ENCODE data around the gene ZNF837.

The ZNF837 gene

DNA sequence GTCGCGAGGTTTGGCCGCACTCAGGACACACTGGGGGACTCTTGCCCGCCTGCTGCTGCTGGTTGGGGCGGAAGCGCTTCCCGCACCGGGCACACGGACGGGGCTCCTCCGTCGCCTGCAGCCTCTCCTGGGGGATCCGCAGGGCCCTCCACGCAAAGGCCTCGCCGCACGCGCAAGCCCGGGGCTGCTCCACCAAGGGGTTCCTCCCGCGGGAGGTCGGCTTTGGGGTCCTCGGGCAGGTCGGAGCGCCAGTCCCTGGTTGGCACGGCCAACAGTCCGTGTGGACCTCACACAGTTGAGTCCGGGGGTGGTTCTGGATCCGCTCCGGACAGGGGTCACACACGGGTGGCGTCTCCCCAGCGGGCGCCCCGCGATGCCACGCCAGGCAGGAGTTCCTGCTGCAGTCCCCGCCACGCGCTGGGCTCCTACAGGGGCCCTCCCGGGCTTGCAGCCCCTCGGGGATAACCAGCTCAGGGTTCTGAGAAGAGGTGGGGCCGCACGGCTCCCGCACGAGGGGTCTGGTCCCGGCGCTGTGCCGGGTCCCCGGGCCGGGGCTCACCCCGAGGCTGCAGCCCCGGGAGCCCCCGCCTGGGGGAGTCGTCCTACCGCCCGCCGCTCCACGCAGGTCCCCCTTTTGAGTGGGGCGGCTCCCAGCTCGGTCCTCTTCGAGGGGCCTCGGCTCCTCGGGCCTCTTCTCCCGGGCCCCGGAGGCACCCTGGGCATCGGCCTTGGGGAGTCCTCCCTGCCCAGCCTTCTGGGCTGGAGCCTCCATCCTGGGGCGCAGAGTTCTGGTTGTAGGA is 12.1 kb downstream of the ZNF837 start:
- DNase-seq = no peak

DNA sequence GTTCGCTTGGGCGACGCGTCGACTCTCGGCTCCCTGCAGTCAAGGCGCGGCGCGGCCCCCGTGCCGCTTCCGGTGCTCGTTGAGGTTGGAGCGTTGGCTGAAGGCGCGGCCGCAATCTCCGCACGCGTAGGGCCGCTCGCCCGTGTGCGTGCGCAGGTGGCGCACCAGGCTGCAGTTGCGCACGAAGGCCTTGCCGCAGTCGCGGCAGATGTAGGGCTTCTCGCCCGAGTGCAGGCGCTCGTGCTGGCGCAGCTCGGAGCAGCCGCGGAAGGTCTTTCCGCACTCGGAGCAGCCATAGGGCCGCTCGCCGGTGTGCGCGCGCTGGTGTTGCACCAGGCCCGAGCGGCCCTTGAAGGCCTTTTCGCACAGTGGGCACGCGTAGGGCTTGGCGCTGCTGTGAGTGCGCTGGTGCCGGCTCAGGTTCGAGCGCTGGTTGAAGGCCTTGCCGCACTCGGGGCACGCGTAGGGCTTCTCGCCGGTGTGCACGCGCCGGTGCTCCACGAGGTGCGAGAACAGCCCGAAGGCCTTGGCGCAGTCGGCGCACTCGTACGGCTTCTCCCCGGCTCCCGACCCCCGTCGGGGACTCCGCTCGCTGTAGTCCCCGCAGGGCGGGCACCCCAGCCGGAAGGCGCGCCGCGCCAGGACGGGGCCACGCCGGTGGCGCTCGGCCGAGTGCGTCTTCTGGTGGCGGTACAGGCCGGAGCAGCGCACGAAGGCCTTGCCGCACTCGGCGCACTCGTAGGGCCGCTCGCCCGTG is 13.0 kb downstream of the ZNF837 start:
- no peak for DNase-seq

DNA sequence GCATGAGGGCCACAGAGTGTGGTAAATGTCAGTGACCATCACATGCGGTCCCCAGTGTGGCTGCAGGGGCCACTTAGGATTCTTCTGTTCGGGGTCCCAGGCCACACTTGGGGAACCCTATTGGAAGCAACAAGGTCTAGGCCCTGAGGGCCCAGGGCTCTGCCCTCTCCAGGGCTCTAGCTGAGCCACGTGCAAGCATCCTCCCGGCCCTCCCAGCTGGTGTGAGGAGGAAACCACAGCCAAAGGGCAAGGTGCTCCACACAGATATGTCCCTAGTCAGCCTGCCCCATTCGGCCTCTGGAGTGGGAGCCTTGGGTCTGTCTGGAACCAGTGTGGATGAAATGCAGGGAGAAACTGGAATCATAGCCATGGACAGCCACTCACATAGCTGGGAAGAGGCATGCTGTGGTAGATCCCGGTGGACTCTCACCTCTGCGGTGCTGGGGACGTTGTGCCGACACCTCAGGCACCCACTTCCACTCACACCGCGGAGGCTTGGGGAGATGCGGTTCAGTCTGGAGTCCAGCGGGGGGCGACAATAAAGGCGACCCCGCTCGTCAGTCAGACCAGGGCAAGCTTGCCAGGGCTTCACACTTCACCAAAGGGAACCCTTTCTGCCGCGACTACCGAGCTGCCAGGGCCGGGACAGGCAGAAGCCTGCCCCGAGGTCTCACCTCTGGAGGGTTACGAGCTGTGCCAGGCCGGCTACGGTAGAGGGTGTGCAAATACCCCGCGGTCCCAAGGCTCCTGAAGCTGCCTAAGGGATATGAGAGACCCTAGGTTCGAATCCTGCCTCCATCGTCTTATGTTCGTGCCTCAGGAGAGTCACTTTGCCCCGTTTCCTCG is 14.0 kb downstream of the ZNF837 start:
- DNase-seq = no peak

DNA sequence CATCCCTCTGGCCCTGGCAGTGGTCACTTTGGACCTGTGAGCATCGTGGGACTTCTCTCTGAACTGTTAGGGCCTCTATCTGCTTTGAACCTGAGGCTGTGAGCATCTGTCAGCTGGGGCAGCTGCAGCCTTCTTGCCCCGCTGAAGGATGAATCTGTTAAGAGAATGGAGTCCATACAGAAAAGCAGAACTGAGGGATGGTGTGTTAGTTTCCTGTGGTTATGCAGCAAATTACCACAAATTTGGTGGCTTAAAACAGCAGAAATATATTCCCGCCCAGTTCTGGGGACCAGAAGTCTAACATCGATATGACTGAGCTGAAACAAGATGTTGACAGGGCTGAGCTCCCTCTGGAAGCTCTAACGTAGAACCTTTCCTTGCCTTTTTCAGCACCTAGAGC is 16.7 kb downstream of the ZNF837 start:
- no peak for DNase-seq

DNA sequence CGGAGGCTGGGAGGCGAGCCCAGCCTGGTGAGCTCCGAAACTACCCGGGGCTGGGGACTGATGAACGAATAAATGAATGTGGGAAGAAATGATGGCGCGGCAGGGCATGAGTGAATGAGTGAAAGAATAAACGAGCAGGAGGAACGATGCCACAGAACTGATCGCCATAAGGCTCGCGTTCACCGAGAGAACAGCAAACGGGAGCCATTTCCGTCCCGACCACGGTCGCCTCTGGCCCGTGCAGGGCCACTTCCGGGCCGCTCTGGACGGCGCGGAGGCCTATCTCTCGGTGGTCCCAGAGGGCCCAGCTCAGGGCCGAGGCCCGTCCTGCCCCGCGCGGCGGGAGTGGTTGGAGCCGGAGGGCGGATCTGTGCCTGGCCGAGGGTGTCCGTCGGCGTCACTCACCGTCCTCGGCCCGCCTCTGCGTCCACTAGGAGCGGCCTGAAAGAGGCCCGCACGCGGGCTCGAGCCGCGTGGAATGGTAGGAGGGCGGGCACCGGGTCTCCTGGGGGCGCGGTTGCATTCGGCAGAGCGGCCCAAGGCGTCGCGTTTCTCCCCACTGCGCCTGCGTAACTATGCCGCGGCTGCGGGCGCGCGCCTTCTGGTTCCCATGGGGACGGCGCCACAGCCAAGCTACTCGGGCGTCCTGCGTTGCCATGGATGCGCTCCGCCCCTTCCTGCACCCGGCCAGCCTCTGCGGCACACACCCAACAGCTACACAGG is 18.4 kb downstream of the ZNF837 start, which contains the start of gene ZNF497:
Gene ZNF497, minus strand, starts transcription at position 480 of the 723 bp plus-strand sequence. CDS start 5,116 bp downstream, outside the sequence.
- peak; percentile 90 for DNase-seq

DNA sequence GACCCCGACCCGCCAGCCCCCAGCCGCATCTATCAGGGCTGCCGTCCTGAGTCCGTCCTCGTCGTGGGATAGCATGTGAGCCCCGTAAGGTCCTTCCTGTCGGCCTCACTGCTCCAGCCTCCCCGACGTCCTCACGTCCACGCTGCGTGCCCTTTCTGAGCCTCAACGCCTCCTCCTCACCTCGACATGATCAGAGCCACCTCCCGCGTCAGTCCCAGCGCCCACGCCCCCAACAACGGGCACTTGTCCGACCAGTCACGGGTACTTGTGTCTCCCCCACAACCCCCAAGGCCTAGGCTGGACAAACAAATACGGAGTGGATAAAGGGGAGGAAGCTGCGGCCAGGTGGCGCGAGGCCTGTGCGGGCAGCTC is 18.9 kb downstream of the ZNF837 start:
- peak; percentile 36 for DNase-seq

DNA sequence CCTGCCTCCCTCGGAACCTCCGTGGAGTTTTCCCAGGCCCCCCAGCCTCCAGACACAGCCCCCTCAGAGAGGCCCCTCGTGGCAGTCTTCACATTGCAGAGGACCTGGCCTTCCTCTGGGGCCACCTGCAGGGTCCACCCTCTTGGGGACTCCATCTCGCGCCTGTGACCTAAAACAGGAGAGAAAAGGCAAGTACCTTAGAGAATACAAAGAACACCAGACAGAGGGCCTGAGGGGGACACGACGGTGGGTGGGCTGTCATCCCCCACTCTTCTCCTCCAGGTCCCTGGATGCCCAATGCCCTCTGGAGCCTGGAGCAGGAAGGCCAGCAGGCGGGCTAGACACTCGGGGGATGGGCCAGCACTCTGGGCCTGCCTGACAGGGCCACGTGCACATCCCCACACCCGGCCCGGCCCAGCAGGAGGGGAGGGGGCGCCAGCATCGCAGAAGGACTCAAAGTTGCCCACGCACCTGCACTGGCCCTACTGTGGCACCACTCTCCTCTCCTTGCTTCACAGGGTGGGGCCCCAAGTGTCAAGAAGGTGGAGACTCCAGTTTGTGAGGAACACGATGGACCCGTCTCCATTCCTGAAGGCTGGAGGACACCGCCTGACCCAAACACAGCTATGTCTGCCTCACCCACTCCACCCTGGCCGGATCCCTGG is 23.2 kb downstream of the ZNF837 start:
- DNase-seq = no peak

DNA sequence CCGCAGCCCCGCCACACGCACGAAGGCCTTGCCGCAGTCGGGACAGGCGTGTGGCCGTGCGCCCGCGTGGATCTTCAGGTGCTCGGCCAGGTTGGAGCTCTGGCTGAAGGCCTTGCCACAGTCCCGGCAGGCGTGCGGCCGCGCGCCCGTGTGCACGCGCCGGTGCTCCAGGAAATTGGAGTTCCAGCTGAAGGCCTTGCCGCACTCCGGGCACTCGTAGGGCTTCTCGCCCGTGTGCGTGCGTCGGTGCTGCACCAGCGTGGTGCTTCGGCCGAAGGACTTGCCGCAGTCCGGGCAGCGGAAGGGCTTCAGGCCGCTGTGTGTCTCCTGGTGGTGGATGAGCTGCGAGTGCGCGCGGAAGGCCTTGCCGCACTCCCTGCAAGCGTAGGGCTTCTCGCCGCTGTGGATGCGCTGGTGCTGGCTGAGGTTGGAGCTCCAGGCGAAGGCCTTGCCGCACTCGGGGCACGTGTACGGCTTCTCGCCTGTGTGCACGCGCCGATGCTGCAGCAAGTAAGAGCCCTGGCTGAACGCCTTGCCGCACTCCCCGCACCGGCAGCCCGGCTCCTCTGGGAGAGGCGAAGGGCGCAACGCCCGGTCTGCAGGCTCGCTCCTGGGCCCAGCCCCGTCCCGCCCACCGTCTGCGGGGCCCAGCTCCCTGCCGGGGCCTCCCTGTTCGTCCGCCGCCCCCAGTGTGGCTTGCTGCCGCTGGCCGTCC is 23.9 kb downstream of the ZNF837 start:
- peak; percentile 7 for DNase-seq

DNA sequence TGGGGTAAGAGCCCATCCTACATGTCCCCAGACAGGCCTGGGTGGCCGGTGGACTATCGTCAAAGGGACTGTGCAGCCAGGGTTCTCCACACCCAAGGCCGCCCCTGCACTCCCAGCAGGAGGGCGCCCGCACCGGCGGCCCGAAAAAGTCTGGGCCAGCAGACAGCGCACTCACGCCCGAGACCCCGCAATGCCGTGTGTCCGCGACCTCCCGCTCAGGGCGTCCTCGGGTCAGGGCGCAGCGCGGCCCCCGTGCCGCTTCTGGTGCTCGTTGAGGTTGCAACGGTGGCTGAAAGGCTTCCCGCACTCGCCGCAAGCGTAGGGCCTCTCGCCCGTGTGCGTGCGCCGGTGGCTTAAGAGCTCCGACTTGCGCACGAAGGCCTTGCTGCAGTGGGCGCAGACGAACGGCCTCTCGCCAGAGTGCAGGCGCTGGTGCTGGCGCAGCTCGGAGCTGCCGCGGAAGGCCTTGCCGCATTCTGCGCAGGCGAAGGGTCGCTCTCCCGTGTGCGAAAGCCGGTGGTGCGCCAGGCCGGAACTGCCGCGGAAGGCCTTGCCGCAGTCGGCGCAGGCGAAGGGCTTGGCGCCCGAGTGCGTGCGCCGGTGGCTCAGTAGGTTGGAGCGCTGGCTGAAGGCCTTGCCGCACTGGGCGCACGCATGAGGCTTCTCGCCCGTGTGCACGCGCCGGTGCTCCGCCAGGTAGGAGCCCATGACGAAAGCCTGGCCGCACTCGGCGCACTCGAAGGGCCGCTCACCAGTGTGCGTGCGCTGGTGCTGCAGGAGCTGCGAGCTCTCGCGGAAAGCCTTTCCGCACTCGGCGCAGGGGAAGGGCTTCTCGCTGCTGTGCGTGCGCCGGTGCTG is 24.7 kb downstream of the ZNF837 start:
- DNase-seq = peak; percentile 37

DNA sequence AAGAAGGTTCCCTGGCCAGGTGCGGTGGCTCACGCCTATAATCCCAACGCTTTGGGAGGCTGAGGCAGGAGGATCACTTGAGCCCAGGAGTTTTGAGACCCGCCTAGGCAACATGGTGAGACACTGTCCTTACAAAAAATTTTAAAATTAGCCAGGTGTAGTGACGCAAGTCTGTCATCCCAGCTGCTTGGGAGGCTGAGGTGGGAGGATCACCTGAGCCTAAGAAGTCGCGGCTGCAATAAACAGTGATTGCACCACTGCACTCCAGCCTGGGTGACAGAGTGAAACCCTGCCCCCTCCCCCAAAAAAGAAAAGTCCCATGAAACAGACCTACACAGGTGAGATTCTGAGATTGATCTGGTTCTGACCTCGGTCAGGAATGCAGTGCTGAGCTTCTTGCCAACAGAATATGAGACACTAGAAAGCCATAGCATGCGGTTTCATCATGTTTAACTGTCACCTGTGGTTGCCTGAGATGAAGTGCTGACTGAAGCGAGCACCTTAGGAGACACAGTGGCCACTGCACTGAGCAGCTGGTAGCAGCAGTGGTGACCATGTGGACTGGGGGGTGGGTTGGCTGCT is 25.5 kb downstream of the ZNF837 start:
- DNase-seq = no peak

DNA sequence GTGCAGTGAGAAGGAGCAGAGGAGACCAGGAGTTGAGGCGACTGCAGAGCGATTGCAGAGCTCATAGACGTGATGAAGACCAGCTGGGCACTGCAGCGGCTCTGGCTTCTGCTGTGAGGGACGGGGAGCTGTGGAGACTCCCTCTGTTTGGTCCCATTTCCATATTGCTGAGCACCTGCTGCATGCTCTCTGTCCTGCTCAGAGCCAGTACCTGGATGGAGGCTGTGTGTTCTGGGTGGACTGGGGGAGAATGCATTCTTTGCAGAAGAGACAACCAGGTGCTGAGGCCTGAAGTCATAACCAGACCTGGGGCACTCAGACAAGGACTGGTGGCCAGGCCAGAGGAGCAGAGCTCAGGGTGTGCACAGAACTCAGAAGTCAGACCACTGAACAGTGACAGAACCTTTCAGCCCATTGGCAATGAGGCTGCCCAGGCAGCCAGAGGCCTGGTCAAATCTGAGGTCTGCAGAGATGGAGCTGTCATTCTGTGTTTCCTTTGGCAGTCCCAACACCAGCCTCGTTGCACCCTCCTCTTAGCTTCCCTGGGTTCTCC is 26.3 kb downstream of the ZNF837 start:
- DNase-seq = no peak

DNA sequence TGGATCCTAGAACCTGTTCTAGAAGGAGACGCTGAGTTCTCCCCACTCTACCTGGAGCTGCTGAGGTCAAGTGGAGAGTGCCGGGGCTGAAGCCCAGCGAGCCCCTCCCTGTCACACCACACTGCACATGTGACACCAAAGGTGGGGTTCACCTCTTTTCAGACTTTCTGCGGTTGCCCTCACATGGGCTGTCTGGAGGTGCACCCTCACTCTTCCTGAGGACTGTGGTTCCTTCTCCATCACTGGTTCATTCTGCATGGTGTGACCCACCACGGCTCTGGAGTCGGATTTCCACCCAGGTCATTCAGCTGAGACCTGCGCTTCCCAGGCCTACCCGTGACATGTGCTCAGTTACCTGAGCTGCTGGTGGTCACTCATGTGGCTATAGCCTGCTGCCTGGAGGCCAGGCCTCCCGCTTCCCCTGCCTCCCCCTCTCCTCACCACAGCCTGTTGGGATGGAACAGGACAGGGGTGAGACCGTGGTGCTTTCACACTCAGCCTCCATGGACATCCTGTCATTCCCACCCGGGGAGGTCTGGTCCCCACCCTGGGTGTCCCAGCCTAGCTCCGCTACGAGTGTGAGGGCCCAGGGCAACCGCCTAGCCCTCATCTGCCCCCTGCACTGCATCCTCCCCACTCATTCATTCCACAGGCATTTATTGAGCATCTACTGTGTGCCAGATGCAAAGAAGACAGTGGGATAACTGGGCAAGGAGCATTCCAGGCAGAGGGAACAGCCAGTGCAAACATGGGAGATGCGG is 26.9 kb downstream of the ZNF837 start:
- DNase-seq = no peak

DNA sequence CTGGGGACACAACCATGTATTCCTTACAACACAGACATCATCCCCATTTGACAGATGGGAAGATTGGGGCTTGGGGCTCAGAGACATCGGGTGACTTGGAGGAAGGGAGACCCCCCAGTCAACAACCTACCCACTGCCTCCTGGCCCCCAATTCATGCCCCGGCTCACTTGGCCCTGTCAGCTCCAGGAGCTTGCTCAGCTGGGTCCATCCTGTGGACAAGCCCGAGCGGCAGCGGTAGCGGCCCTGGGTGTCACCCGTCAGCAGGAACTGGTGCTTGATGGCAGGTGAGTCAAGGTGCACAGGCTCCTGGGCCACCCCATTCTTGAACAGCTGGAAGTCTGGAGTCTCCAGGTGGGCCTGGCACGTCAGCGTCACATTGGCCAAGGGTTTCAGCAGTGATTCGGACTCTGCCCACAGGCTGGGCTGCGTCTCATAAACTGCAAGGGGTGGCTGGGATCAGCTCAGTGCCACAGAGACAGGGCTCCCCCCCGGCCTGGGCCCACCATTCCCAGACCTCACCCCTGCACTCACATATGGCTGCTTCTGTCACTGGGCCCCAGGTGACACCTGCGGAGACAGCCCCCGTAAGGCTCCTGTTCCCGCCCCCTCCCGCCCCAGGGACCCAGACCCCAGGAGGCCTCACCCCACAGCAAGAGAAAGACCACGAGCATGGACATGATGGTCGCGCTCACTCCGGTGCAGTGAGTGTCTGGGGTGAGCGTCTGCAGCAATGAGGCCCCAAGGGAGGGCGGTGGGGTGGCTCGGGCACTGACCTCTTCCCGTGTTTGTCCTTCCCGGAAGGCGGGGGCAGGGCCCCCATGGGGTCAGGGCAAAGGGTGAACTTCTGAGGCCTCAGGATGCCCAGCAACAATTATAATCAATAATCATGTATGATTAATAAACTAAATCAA is 27.8 kb downstream of the ZNF837 start, which contains the start of gene A1BG:
Gene A1BG, minus strand, starts transcription at position 733 of the 912 bp plus-strand sequence. Its CDS starts 55 bp downstream, at position 678.
- DNase-seq = no peak

DNA sequence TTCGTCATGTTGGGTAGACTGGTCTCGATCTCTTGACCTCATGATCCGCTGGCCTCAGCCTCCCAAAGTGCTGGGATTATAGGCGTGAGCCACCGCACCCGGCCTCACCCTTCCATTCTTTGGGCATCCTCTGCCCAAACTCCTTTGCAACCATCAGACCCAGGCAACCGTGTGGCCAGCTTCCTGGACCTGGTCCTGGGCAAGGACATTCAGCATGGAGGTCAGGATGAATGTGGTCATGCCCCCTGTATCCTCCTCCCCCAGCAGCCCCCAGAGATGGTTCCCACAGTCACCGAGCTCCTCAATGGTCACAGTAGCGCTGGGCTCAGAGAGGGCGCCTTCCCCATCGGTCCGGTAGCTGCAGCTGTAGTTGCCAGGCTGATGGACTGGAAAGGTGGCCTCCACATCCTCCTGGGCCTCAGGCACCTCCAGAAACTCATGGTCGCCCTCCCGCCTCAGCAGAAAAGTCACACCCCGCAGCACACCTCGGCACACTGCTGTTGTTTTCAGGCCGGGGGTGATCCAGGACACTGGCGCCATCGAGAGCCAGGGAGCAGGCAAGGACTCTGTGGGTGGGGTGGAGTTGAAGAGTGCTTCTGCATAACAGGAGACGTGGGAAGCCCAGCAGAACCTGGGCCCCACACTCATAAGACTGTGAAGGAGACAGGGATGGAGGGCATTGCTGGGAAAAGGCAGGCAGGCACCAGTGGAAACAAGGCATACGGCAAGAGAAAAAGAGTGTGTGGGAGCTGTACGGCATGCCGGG is 28.7 kb downstream of the ZNF837 start:
- no peak for DNase-seq

DNA sequence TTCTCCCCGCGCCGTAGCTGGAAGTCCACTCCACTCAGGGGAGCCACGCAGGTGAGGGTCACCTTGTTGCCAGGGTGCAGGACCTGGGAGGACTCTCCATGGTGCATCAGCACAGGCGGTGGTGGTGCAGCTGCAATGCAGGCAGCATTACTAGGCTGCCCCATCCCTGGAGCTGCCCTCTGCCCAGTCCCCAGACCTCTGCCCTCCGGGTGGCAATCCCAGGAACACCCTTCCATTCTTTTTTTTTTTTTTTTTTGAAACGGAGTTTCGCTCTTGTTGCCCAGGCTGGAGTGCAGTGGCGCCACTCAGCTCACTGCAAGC is 29.3 kb downstream of the ZNF837 start:
- DNase-seq = no peak

DNA sequence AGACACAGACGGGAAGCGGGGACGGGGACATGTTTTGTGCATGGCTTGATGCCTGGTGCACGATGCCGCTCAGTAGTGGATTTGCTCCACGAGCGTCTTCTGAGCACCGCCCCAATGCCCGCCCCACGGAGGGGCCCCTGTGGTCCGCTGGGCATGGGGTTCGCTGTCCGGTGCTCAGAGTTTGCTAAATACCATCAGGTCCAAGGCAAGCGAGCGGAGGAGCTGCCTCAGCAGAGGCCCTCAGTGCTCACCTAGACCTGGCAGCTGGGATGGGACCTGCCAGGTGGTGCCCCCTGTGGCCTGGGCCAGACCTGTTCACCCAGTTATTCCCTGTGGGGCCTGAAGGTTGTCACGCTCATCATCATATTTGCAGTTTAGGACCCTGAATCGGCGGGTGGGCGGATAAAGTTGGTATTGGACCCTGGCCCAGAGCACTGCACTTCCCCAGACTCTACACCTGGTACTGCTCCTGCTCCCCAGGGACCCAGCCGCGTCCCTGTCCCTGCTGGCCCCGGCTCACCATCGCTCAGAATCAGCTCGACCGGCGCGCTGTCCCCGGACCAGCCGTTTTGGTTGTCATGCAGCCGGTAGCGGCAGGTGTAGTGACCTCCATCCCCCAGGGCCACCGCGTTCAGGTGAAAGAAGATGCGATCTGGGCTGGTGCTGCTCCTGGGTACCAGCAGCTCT is 29.8 kb downstream of the ZNF837 start:
- no peak for DNase-seq

Data from DMS79 (cell line).